Sigmoid colon (tissue), 7 donors: ENCODE data around the gene SLAMF9. TPM values are rescaled to one million over a fixed set of nuclear protein-coding genes. Genes with fewer than 3 reads are reported as not detected.

ENCODE experiments used
- DNase-seq: peaks from one replicate; pipeline ENCODE4 v3.0.0-alpha.2; 2019
- H3K27ac ChIP-seq, 4 donors: fragments of 200-600 bp; sonication (generic); one replicate each; pipeline ENCODE4 v1.5.1; 2016 to 2019; ENCODE audit warnings: mild to moderate bottlenecking in 1 of 4
- H3K27me3 ChIP-seq, 3 donors: fragments of 200-600 bp; sonication (generic); one replicate each; pipeline ENCODE4 v1.5.1; 2019; ENCODE audit warnings: mild to moderate bottlenecking in 1 of 3
- H3K36me3 ChIP-seq, 4 donors: fragments of 200-600 bp; sonication (generic); one replicate each; pipeline ENCODE4 v1.5.1; 2016 to 2019
- H3K4me1 ChIP-seq, 4 donors: fragments of 200-600 bp; sonication (generic); one replicate each; pipeline ENCODE4 v1.5.1; 2017 to 2019
- H3K4me3 ChIP-seq, 4 donors: fragments of 200-600 bp; sonication (generic); one replicate each; pipeline ENCODE4 v1.5.1; 2017 to 2019; ENCODE audit warnings: mild to moderate bottlenecking in 2 of 4, moderate library complexity in 1 of 4
- H3K9me3 ChIP-seq, 4 donors: fragments of 200-600 bp in 3 of 4; sonication (generic) in 3 of 4; one replicate each; pipeline versions ENCODE4 v1.5.1 to v1.6.1; 2013 to 2019
- EP300 ChIP-seq, 4 donors: sonication (generic); formaldehyde crosslinking; IDR thresholded peaks; one replicate each; pipeline ENCODE4 v1.6.1; 2017; ENCODE audit warnings: antibody characterized with exemption in 4 of 4
- POLR2A ChIP-seq, 2 donors: fragments of 450-650 bp; IDR thresholded peaks; one replicate each; pipeline ENCODE4 v1.6.1; 2016; ENCODE audit warnings: antibody characterized with exemption in 2 of 2, mild to moderate bottlenecking in 2 of 2, moderate library complexity in 2 of 2
- POLR2AphosphoS5 ChIP-seq, 4 donors: sonication (generic); formaldehyde crosslinking; IDR thresholded peaks; one replicate each; pipeline ENCODE4 v1.6.1; 2017; ENCODE audit warnings: antibody characterized with exemption in 4 of 4
- WGBS, 2 donors: extraction: QIAGEN DNeasy Blood & Tissue Kit; methylation state at CpG; one replicate each; pipeline ENCODE4 v1.1.7; 2013; 5-methylcytosine and 5-hydroxymethylcytosine counted together
- intact Hi-C: fragments of 100-400 bp; cut with DNase I; formaldehyde crosslinking; loops from one replicate; pipeline ENCODE4 v1.15.1; 2023
- polyA plus RNA-seq, 3 donors: library from polyadenylated mRNA; stranded (reverse); fragments of 200-250 nt; gene quantifications; one replicate each; pipeline ENCODE4 v1.2.3, GENCODE V29; 2013
- total RNA-seq, 4 donors: library from RNA; depleted of rRNA; stranded (reverse); fragments of >200 nt; gene quantifications; one replicate each; pipeline ENCODE4 v1.1.0, GENCODE V29; 2016
- TF ChIP-seq, protein P1 (sequence below), 4 experiments: fragments of 450-650 bp in 3 of 4; fragments of 200-600 bp in 1 of 4; IDR thresholded peaks; one replicate each; pipeline ENCODE4 v1.5.1; 2016 to 2019; ENCODE audit warnings: antibody characterized with exemption in 4 of 4, mild to moderate bottlenecking in 3 of 4, moderate library complexity in 2 of 4
- donor health status: healthy with polysubstance abuse.
- donor health status: Bipolar disorder and iron deficiency.
- donor health status: healthy.

SLAMF9 gene
- total and polyA plus RNA-seq, 7 donors = 0.15 TPM; not detected in 6

DNA sequence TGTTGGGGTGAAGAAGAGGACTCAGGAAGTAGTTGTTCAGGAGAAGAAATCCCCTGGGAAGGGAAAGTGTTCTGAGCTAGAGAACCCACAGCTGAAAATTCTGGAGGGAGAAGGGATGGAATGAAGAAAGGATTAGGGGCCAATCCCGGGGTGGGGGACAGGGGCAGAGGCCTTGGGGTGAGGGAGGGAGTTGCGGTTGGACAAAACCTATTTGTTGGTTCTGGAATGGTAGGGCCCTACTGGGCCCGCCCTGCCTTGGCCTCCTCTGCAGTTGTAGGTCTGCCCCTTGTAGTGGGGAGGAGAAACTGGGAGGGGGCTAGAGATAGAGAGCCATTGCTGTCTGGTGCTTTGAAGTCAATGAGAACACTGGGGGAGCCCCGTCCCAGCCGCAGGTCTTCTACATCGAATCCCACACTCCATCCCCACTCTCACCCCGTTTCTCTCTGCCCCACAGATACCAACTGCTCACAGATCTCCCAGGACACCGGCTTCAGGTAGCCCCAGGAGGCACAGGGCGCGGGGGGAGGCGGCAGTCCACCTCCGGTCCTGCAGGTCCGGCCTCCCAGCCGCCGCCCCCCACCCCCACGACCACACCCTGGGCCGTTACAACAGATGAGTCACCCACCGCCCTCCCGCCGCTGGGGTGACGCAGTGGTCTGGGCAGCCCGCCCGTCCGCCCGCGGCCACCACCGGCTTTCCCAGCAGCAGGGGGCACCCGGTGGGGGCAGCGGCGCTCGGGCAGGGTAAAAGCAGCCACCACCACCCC, 29.8 kb downstream of the SLAMF9 start:
- Histone ChIP-seq H3K27me3 (no peaks in the 10 kb centered on the region), H3K4me1 (peaks cover 0 to 52% (median 36%) of the 10 kb centered on the region in 4 donors), H3K36me3 (peaks cover 1 to 17% (median 9%) of the 10 kb centered on the region in 4 donors), H3K4me3 (peak overlapping the region; percentile 70 to 80 (median 76)), H3K27ac (peak overlapping the region; percentile 86 to 98 (median 95)), H3K9me3 (no peaks in the 10 kb centered on the region)
- TF ChIP-seq, protein P1, sequence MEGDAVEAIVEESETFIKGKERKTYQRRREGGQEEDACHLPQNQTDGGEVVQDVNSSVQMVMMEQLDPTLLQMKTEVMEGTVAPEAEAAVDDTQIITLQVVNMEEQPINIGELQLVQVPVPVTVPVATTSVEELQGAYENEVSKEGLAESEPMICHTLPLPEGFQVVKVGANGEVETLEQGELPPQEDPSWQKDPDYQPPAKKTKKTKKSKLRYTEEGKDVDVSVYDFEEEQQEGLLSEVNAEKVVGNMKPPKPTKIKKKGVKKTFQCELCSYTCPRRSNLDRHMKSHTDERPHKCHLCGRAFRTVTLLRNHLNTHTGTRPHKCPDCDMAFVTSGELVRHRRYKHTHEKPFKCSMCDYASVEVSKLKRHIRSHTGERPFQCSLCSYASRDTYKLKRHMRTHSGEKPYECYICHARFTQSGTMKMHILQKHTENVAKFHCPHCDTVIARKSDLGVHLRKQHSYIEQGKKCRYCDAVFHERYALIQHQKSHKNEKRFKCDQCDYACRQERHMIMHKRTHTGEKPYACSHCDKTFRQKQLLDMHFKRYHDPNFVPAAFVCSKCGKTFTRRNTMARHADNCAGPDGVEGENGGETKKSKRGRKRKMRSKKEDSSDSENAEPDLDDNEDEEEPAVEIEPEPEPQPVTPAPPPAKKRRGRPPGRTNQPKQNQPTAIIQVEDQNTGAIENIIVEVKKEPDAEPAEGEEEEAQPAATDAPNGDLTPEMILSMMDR (IDR thresholded peaks at IDR 0.05) = no peak
- TF ChIP-seq EP300 (IDR thresholded peaks at IDR 0.05) (peak in 1 of 4 donors; percentile 55), POLR2A (IDR thresholded peaks at IDR 0.05) (peak; percentile 29 to 54), POLR2AphosphoS5 (IDR thresholded peaks at IDR 0.05) (peak; percentile 61 to 84 (median 72))
- DNase-seq = peak; percentile 96
- intact Hi-C loops = loop anchor here (2.0 to 10.0 kb wide), 2 partner anchors 69 to 139 kb away; partner anchors contain the start of gene DUSP23
- 0 to 1% methylated on average over 31 of the region's 31 CpGs for WGBS, 2 donors

DNA sequence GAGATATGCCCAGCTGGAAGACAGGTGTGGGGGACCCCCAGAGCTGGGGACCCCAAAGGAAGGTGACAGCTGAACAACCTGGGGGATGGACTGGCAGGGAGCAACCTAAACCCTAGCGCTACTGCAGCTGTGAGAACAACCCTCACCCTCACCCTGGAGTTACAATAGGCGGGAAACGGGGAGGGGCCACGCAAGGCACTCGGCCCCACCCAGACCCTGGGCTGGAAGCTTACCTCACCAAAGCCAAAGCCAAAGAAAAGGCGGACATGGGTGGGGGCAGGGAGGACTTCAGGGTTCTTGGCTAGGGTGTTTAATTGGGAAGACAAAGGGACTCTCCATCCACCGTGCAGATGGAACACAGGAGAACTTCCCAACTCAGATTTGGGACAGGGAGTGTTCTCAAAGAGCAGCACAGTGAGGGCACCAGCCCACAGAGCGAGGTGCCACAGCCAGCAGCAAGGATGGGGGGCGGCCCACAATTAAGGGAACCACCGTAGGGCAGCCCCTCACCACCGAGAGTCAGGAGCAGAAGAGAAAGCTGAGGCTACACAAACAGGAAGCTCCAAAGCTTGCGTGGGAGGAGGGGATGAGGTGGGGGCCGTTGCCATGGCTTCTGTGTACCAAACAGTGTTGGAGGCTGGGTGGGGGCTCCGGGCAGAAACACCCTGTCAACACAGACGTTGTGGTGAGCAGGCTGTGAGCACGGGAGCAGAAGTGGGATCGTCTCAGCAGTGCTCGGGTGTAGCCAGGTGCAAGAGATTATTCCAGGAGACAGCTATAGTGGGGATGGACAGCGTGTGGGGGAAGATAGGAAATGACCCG, 30.6 kb downstream of the SLAMF9 start:
- peak; percentile 91 for DNase-seq
- intact Hi-C loops = loop anchor here (2.0 to 10.0 kb wide), 2 partner anchors 69 to 139 kb away; partner anchors contain the start of gene DUSP23
- TF ChIP-seq EP300 (IDR thresholded peaks at IDR 0.05) (peak in 1 of 4 donors; percentile 33), POLR2AphosphoS5 (IDR thresholded peaks at IDR 0.05) (peak; percentile 57 to 82 (median 66)), POLR2A (IDR thresholded peaks at IDR 0.05) (no peak)
- TF ChIP-seq, protein P1 (IDR thresholded peaks at IDR 0.05) = no peak
- no peaks in the 10 kb centered on the region for H3K9me3 ChIP-seq
- WGBS, 2 donors = 1% methylated on average over 20 of the region's 20 CpGs
- peaks cover 8 to 25% (median 17%) of the 10 kb centered on the region in 4 donors for H3K36me3 ChIP-seq
- H3K27me3 ChIP-seq = no peaks in the 10 kb centered on the region
- peak overlapping the region; percentile 86 to 98 (median 95) for H3K27ac ChIP-seq
- H3K4me3 ChIP-seq = peak overlapping the region; percentile 70 to 80 (median 76)
- peaks cover 0 to 53% (median 36%) of the 10 kb centered on the region in 4 donors for H3K4me1 ChIP-seq

DNA sequence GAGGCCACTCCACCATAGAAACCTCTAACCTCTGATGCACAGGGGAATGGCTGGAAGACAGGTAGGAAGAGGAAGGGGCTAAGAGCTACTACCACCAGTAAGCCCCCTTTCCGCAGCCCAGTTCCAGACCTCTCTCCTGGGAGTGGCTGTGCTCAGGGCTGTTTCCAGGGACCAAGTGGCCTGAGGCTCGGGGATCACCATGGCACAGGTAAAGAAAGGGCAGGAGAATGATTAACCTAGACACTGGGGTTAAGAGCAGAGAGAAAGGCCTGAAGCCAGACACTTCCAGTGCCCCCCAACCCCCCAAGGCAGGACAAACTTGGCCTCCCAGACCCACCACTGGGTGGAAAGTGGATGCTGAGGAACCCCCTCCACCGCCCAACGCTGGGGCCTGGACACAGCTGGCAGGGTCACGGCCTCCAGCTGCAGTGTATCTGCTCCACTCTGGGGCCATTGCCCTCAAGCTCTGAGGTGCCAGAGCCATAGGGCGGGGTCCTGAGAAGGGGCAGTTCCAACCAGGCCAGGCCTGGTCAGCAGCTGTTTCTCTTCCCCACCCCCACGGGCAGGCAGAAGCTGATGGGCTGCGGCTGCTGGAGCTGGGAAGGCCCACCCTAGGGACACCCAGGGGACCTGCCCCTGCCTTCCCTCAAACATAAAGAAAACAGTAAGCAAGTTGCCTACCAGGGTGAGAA, 31.4 kb downstream of the SLAMF9 start:
- peak overlapping the region; percentile 86 to 98 (median 95) for H3K27ac ChIP-seq
- H3K4me1 ChIP-seq = peaks cover 0 to 57% (median 36%) of the 10 kb centered on the region in 4 donors
- no peaks in the 10 kb centered on the region for H3K27me3 ChIP-seq
- TF ChIP-seq POLR2A (IDR thresholded peaks at IDR 0.05) (no peak), POLR2AphosphoS5 (IDR thresholded peaks at IDR 0.05) (no peak), EP300 (IDR thresholded peaks at IDR 0.05) (no peak)
- TF ChIP-seq, protein P1 (IDR thresholded peaks at IDR 0.05) = no peak
- H3K9me3 ChIP-seq = no peaks in the 10 kb centered on the region
- intact Hi-C loops = loop anchor here (10.0 kb wide), 1 partner anchor 138 kb away; the partner anchor contains the start of gene DUSP23
- WGBS, 2 donors = 20 to 24% methylated on average over 8 of the region's 8 CpGs
- peak overlapping the region; percentile 0 to 80 (median 72) for H3K4me3 ChIP-seq
- peak; percentile 75 for DNase-seq
- H3K36me3 ChIP-seq = peaks cover 9 to 32% (median 24%) of the 10 kb centered on the region in 4 donors
